G401 (cell line): ENCODE measurements around the gene HDDC2. TPM values are rescaled to one million over a fixed set of nuclear protein-coding genes. Genes with fewer than 3 reads are reported as not detected.

Experiments
- DNase-seq: peaks from one replicate; pipeline ENCODE4 v3.0.0-alpha.2; 2015; ENCODE audit warnings: low spot score
- in situ Hi-C: cut with HindIII; loops from 2 replicates; pipeline ENCODE4 v1.10.0; 2016; ENCODE audit warnings: low sequenced_read_pairs, mixed read lengths
- total RNA-seq: library from RNA; depleted of rRNA; stranded (reverse); fragments of >200 nt; shearing (Covaris generic); gene quantifications from 2 replicates; pipeline ENCODE4 v1.2.3, GENCODE V29; 2014; rRNA removed

The HDDC2 gene
- 133 and 175 TPM in 2 replicates for total RNA-seq

GRCh38 chr6:125301435-125302391 is at the start of gene HDDC2:
TSS of gene HDDC2 (minus strand) at chr6:125301967. CDS start at chr6:125301932, 35 bp downstream.
- peak; percentile 92 for DNase-seq
- in situ Hi-C loops, result no loop called here

GRCh38 chr6:125346926-125347563 is 45.3 kb upstream of the HDDC2 start:
- DNase-seq, result no peak
- in situ Hi-C loops, result loop anchor here (25.0 kb wide), 1 partner anchor 415 kb away; no protein-coding TSS in a partner anchor

GRCh38 chr6:125346201-125346925 is 44.6 kb upstream of the HDDC2 start:
- DNase-seq, result no peak
- in situ Hi-C loops, result loop anchor here (25.0 kb wide), 1 partner anchor 416 kb away; no protein-coding TSS in a partner anchor

- in situ Hi-C loops, result loop anchor here (25.0 kb wide), 1 partner anchor 421 kb away; no protein-coding TSS in a partner anchor
- no peak for DNase-seq
These were observed 39.7 kb upstream of the HDDC2 start for GRCh38 chr6:125341460-125341859.

- DNase-seq, result no peak
- in situ Hi-C loops, result loop anchor here (25.0 kb wide), 1 partner anchor 421 kb away; no protein-coding TSS in a partner anchor
These were observed 39.2 kb upstream of the HDDC2 start for GRCh38 chr6:125340991-125341390.

GRCh38 chr6:125340175-125340835 is 38.5 kb upstream of the HDDC2 start:
- in situ Hi-C loops, result loop anchor here (25.0 kb wide), 1 partner anchor 422 kb away; no protein-coding TSS in a partner anchor
- DNase-seq, result no peak

- in situ Hi-C loops, result loop anchor here (25.0 kb wide), 1 partner anchor 423 kb away; no protein-coding TSS in a partner anchor
- DNase-seq, result no peak
These were observed 37.9 kb upstream of the HDDC2 start for GRCh38 chr6:125339653-125340052.

- DNase-seq, result no peak
- in situ Hi-C loops, result loop anchor here (25.0 kb wide), 1 partner anchor 424 kb away; no protein-coding TSS in a partner anchor
These were observed 36.6 kb upstream of the HDDC2 start for GRCh38 chr6:125338381-125338780.

GRCh38 chr6:125337706-125338105 is 35.9 kb upstream of the HDDC2 start:
- in situ Hi-C loops, result loop anchor here (25.0 kb wide), 1 partner anchor 425 kb away; no protein-coding TSS in a partner anchor
- DNase-seq, result no peak

- DNase-seq, result no peak
- in situ Hi-C loops, result loop anchor here (25.0 kb wide), 1 partner anchor 430 kb away; no protein-coding TSS in a partner anchor
These were observed 30.9 kb upstream of the HDDC2 start for GRCh38 chr6:125332664-125333063.

- in situ Hi-C loops, result loop anchor here (25.0 kb wide), 1 partner anchor 437 kb away; no protein-coding TSS in a partner anchor
- DNase-seq, result no peak
These were observed 23.8 kb upstream of the HDDC2 start for GRCh38 chr6:125325586-125325985.

- in situ Hi-C loops, result no loop called here
- DNase-seq, result no peak
These were observed 21.6 kb upstream of the HDDC2 start for GRCh38 chr6:125323376-125323775.

GRCh38 chr6:125316621-125317020 is 14.9 kb upstream of the HDDC2 start:
- in situ Hi-C loops, result no loop called here
- peak; percentile 44 for DNase-seq

GRCh38 chr6:125315548-125315947 is 13.8 kb upstream of the HDDC2 start:
- DNase-seq, result no peak
- in situ Hi-C loops, result no loop called here

- peak; percentile 54 for DNase-seq
- in situ Hi-C loops, result no loop called here
These were observed 12.3 kb upstream of the HDDC2 start for GRCh38 chr6:125314009-125314581.

- DNase-seq, result no peak
- in situ Hi-C loops, result no loop called here
These were observed 11.2 kb upstream of the HDDC2 start for GRCh38 chr6:125312950-125313349.

- in situ Hi-C loops, result no loop called here
- no peak for DNase-seq
These were observed 10.7 kb upstream of the HDDC2 start for GRCh38 chr6:125312478-125312877.

- in situ Hi-C loops, result no loop called here
- DNase-seq, result peak; percentile 81
These were observed 9.4 kb upstream of the HDDC2 start for GRCh38 chr6:125310994-125311649.
